Cortex of kidney (tissue), 1 donor: Measurements from ENCODE around the gene CPA1.
"Not testable (repeated sequence)": the region's sequence is repeated elsewhere in the genome, so short reads cannot be mapped to it uniquely, and the experiment has no call there.

Experiments
- DNase-seq: peaks from one replicate; lab custom pipeline; 2025; lab: John Stamatoyannopoulos, UW

The CPA1 gene

DNA sequence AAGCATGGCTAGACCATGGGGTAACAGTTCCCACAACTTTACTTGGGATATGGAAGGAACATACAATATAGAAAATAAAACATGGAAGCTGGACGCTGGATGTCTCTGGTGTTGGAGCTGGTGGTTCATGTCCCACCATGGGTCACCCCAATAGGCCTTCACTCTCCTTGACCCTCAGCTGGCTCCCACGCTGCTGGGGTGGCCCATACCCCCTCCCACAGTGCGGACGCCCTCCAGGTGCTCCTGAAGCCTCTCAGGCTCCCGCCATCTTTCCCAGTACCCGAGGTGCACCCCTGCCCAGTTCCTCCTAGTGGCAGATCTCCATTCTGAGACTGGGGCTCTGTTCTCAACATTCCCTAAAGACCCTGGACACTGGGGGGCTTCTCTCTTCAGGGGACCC lies 5.8 kb upstream of the CPA1 start:
- no peak for DNase-seq

DNA sequence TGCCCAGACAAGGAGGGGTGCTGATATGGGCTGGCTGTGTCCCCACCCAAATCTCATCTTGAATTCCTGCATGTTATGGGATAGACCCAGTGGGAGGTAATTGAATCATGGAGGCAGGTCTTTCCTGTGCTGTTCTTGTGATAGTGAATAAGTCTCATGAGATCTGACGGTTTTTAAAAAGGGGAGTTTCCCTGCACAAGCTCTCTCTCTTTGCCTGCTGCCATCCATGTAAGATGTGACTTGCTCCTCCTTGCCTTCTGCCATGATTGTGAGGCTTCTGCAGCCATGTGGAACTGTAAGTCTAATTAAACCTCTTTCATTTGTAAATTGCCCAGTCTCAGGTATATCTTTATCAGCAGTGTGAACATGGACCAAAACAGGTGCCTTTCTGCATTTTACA lies 3.8 kb upstream of the CPA1 start:
- not testable (repeated sequence) for DNase-seq

DNA sequence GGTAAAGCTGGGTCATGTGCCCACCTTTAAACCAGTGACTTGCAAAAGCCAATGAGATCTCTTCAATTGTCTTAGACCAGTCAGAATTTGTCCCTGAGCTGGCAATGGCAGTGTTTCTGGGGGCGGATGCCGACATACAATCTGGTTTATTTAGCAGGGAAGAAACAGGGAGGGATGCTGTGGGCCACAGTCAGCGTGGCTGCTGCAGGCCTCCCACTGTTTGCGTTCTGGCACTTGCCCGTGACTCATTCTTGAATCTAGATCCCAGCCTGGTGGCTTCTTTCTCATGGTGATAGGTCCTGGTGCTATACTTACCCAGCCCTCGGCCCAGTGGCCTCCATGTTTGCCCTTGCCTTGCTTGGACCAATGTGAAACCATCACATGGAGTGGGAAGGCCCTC lies 3.1 kb upstream of the CPA1 start:
- DNase-seq = no peak

DNA sequence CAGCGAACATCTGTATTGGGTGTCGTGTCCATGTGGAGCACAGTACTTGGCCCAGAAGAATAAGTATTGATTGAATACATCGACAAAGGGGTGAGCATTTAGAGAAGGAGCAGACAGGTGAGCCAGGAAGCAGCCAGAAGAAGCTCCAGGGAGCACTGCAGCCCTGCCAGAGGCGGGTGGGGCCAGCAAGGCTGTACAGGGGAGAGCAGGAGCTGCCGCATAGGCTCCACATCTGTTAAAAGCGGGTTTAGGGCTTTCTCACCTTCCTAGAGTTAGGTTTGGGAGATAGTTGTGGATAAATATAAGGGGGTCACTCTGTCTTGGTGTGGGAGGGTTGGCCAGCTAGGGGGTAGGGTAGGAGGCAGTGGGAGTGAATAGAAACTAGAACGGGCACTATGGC lies 1.3 kb upstream of the CPA1 start:
- no peak for DNase-seq

DNA sequence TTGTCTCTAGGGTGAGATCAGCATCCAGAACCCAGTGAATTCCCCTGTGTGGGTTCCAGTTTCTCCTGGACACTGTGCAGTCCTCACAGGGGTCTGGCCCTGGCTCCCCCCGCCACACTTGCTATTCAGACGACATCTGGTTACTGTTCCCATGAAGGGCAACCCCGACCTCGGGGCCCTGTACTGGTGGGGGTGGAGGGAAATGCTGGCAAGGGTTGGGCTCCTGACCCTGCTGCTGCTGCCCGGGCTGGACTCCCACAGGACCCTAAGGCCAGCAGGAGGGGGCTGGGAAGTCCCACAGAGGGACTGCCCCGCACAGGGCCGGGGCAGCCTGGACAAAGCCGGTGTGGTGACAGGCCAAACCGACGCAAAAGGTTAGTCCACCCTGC lies 768 bp upstream of the CPA1 start:
- DNase-seq = no peak

DNA sequence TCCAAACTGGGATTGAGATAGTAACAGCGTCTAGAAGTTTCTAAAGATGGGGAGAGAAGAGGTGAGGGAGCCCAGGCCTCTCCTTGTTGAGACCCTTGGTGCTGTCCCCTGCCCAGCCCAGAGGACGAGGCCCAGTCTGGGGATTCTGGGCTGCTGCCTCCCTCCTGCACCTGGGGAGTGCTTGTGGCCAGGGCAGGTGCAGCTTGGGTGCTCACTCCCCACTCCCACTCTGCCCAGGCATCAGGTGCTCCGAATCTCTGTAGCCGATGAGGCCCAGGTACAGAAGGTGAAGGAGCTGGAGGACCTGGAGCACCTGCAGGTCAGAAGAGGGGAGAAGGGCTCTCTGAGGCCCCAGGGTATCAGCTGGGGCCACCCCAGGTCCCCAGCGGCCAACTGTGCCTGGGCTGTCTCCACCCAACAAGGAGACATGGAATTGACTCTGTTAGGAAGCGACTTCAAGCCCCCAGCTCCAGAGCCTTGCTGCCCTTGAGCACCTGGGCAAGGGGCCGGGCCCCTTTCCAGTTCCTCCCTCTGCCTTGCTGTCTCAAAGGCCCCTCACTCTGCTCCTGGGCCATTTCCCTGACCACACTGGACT lies 664 bp downstream of the CPA1 start:
- DNase-seq = no peak

DNA sequence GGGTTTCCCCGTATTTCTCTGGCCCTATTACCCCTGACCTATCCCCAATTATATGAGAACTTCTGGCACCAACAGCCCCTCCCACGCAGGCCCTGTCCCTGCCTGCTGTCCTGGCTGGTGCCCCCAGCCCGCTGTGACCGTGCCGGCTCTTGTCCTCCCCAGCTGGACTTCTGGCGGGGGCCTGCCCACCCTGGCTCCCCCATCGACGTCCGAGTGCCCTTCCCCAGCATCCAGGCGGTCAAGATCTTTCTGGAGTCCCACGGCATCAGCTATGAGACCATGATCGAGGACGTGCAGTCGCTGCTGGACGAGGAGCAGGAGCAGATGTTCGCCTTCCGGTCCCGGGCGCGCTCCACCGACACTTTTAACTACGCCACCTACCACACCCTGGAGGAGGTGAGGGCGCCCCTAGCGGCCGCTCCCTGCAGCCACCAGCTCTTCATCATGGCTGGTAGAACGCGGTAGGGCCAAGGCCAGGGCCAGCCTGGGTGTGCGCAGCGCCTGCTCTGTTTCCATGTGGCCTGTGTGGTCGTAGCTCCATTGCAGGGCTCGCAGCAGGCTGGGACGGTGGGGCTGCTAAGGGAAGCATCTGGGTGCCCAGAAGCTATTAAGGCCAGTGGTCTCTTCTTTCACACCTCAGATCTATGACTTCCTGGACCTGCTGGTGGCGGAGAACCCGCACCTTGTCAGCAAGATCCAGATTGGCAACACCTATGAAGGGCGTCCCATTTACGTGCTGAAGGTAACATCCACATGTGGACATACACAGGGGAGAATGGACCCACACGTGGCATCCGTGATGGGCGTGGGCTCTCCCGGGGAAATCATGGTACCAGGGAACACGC lies 1.4 kb downstream of the CPA1 start:
- DNase-seq = no peak

DNA sequence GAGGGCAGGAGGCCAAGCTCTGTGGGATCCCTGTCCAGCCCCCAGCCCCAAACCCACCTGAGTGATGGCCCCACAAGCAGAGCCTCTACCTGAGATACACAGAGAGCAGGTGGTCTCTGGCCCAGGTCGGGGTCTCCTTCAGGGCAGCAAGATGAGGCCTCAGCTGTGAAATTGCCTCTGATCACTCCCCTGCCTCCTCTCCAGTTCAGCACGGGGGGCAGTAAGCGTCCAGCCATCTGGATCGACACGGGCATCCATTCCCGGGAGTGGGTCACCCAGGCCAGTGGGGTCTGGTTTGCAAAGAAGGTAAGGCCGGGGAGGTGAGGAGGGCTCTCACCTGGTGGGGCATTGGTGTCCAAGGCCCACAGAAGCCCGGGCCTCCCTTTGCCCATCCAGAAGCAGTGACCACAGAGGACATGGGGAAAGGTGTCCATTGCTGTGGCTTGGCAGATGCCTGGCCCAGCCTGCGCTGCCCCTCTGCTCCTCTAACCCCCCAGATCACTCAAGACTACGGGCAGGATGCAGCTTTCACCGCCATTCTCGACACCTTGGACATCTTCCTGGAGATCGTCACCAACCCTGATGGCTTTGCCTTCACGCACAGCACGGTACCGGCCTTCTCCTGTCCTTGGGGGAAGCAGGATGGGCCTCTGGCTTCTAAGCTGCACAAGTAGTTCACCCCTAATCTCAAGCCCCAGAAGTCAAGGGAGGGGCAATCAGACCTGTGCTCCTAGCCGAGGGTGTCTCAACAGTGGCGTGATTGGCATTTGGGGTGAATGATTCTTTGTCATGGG lies 3.1 kb downstream of the CPA1 start:
- DNase-seq = no peak

DNA sequence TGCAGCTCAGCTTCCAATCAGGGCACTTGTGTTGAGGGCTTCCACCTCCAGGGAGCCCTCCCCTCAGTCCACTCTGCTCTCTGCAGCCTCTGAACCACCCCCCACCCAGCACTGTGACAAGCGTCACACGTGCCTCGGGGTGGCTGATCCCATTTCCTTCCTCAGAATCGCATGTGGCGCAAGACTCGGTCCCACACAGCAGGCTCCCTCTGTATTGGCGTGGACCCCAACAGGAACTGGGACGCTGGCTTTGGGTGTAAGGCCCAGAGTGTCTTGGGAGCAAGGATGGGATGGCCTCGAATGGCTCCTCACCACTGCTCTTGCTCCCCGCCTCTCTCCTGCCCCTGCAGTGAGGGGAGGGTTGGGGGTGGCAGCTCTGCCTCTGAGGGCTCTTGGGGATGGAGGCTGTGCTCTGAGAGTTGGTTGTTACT lies 4.1 kb downstream of the CPA1 start:
- DNase-seq = no peak

DNA sequence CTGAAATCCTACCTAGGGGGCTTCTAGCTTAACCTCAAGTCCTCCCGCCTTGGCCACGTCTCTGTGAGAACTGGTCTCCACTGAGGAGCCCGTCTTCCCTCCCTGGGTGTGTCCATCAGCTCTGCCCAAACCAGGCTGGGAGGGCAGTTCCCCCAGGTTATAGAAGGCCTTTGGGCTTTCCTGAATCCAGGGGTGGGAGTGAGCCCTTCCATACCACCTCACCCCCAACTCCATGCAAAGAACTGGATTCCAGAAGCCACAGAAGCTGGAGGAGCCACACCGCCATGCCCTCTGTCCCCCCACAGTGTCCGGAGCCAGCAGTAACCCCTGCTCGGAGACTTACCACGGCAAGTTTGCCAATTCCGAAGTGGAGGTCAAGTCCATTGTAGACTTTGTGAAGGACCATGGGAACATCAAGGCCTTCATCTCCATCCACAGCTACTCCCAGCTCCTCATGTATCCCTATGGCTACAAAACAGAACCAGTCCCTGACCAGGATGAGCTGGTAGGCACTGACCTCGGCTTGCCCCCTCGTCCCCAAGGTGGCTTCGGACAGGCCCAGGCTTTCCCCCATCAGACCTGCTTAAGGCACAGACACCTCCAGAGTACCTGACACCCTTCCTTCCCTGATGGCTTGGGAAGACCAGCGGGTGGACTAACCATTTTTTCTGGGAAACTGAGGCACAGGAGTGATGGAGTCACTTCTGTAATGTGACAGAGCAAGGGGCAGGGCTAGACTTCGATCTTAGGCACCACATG lies 4.7 kb downstream of the CPA1 start:
- no peak for DNase-seq

DNA sequence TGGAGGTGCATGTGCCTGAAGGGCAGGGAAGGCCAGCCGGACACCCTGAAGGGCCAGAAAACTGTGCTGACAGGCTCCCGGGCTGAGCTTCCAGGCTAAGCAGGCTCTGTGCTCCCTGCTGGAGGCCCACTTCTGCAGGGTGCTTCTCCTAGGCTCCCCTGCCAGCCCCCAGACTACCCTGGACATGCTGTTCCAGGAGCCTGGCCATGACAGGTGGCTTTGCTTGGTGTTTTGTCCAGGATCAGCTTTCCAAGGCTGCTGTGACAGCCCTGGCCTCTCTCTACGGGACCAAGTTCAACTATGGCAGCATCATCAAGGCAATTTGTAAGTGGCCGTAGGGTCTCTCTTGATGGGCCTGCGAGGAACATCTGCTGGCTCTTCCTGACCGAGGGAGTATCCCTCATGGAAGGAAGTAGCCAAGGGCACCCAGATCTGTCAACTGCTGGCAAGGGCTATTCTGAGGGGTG lies 5.3 kb downstream of the CPA1 start:
- DNase-seq = no peak

DNA sequence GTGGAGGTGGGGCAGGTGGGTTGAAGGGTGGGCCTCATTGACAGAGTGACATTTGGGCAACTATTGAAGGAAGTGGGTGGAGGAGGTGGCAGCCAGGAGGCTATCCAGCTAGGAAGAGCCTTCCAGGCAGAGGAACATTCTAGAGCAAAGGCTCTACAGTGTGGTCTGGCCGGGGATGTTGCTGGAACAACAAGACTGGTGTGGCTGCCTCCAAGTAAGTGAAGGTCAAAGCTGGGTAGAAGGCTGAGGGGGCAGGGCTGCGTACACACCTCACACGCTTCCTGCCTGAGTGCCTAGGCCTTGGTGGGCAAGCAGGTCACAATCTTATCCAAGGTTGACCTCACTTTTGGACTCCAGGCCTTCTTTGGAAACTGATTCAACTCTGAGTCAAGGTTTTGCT lies 6.6 kb downstream of the CPA1 start:
- DNase-seq = no peak

DNA sequence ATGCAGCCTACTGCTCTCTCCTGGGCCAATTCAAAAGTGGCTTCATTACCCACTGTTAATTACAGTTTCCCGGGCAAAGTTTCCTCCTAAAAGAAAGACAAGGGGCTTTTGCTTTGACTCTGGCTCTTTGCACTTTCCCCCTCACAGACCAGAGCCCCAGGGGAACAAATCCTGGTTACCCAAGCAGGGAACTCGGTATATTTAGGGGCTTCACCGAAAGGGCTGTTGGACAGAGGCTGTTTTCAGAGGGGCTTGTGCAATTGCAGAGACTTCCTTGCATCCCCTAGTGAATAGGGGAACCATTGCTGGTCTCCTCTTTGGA lies 7.0 kb downstream of the CPA1 start:
- no peak for DNase-seq

DNA sequence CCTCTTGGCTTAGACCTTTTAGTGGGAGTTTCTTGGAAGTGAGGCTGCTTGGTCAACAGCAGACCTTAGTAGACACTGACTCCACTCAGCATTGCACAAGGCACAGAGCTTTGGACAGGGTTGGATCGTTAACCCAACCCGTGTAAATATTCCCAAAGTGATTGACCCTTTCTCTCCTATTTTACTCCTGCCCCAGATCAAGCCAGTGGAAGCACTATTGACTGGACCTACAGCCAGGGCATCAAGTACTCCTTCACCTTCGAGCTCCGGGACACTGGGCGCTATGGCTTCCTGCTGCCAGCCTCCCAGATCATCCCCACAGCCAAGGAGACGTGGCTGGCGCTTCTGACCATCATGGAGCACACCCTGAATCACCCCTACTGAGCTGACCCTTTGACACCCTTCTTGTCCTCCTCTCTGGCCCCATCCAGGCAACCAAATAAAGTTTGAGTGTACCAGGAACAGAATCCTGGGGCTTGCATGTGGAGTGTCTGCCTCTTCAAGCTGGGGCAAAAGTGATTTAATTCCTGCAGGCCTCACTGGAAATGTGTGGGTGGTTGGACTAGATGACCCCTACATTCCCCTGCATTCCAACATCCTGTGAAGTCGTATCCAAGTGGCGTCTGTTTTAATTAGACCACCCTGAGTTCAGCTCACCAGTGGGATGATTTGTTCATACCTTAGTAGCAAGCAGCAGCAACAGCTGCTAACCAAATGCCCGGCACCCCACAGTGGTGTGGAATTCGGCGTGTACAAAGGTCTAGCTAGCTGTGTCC lies 7.5 kb downstream of the CPA1 start:
- no peak for DNase-seq

DNA sequence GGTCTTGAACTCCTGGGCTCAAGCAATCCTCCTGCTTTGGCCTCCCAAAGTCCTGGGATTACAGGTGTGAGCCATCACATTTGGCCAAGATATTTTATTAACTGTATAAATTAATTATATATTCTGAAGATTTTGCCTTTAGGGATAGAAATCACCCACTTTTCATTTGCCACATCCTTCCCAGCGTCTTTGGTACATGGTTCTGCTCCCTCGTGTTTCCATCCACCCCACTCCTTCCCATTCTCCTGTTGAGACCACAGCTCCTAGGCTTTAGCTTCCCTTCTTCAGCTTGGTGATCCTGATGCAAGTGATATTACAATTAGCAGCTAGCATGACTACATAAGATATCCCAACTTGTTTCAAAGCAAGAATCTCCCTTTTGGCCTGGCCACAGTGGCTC lies 8.4 kb downstream of the CPA1 start:
- no peak for DNase-seq

DNA sequence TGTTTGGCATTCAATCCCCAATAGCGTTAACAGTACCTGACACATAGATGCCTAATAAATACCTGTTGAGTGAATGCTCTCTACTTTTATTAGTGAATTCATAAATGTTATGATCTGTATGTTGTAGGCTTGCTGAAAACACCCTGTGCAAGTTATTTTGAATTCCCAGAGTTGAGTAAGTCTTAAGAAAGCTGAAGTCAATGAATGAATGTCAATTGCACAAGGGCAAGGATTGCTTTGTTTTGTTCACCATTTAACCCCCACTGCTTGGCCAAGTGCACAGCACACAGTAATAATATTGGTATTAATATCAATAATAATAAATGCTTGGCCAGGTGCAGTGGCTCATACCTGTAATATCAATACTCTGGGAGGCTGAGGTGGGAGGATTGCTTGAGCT lies 10.2 kb downstream of the CPA1 start:
- no peak for DNase-seq

DNA sequence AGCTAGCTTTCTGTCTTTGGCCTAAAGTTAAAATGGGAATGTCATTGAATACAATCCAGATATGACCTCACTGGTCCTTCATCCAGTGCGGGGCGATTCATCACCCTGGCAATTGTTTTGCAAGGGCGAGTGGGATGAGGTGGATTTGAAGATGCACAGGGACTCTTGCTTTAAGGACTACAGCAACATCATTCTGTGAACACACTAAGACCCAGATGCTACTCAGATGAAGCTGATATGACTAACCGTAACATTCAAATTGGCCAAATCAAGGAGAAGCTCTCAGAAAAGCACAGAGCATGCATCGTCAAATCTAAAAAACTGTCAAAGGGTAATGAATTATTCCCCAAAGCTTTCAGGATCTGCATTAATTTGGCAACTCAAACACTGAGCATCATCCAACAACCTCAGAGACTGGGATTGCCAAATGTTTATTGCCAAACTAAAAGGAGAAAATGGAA lies 12.8 kb downstream of the CPA1 start:
- no peak for DNase-seq

DNA sequence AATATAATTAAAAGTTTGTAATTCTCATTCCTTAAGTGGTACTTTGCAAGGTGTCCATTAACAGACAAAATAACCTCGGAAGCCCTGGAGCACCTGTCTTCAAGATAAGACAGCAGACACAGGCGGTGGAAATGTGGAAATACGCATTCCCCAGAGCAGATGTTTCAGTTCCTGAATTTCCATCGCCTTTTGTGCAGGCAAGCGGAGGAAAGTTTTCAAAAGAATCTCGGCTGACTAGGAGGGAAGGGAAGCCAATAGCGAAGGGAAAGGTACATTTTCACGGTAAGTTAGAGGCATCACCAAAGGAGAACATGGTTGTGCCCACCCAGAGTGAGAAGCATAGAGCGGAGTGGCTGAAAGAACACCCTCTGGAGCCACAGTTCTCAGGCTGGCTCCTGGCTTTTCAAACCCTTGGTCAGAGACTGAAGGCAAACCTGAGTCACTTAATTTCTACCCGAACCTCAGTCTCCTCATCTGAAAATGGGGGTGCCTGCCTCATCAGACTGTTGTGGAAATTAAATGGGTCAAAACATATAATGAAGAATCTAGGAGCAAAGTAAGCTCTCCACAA lies 13.6 kb downstream of the CPA1 start:
- no peak for DNase-seq

DNA sequence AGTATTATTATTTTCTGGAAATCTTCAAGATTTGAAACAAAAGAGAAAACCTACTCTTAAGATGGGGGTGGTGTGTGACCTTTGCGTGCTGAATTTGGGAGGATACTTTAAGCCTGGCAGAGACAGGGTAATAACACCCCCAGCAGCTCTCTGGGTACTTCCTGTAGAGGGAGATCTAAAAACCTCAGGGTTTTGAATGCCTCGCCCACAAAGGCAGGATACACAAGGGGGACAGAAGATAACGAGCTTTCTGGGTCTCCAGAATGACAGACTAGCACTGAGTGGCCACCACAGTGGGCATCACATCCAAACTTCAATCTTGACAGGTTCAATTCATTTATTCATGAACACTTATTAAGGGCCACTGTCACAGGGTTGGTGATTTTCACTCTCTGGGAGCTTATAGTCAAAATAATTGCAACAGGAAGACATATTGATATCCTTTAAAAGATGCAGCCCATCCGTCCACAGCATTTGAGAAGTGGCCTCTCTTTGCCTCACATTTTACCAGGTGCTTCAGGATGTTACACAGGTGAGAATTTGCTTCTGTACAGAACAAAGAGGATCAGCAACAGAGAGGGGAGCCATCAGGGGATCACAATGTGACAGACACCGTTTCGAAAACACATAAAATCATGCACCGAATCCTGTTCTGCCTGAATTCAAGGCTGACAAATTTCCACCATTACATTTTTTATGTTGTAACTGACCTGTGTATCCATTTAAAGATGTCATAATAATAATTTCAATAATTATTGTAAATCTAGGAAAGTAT lies 14.3 kb downstream of the CPA1 start:
- DNase-seq = no peak

DNA sequence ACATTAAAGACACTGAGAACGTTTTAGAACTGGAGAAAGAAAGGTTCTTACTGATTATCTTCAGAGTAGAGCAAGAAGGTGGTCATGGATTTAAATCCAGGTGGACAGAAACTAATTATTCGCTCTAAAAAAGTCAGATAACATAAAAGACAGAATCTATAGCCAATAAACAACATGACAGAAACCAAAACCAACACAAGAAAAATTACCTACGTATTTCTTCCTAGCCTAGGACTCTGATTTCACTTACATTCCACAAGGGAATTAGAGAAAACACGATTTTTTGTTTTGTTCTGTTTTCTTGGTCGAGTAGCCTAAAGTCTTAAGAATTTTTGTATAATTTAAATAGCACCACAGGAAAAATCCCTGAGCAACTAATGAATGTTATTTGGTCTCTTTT lies 15.1 kb downstream of the CPA1 start:
- DNase-seq = no peak
